NCI-H1436 (cell line): ENCODE measurements around the gene PRDM1.

Source experiments
- DNase-seq: peaks from one replicate; lab custom pipeline; 2025; lab: John Stamatoyannopoulos, UW

The PRDM1 gene

DNA sequence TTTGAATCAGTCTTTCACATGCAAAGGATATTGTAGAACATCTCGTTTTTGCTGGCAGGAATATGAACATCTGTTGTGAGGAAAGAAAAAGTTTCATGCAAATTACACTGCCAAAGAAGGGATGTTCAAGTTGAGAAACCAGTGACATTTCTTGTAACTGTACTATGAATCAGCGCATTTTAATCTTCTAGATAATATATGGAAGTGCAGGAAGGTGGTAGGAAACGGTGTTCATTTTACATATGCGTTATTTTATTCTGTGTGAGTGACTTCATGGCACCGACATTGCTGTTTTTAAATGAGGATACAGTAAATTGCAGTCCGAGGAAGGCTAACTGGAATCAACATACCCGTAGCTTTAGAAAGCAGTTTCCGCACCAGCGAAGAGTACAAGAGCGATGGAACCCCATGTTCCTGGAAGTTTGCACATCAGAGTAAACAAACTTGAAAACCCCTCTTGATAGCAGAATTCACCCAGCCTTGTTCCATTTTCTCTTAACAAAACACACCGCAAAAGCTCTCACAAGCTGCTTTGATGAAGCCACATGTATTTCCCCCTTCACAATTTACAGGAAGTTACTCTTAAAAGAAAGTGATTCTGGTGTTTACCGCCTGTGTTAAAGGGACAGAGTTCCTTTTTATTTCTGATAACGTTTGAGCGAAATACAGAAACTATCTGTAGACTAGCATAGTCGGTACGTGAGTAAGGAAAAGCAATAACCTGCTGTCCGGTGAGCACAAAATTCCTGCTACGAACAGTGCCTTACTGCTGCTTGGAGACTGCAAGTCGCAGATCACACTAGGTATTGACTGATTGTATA, 11.5 kb downstream of the PRDM1 start:
- no peak for DNase-seq

DNA sequence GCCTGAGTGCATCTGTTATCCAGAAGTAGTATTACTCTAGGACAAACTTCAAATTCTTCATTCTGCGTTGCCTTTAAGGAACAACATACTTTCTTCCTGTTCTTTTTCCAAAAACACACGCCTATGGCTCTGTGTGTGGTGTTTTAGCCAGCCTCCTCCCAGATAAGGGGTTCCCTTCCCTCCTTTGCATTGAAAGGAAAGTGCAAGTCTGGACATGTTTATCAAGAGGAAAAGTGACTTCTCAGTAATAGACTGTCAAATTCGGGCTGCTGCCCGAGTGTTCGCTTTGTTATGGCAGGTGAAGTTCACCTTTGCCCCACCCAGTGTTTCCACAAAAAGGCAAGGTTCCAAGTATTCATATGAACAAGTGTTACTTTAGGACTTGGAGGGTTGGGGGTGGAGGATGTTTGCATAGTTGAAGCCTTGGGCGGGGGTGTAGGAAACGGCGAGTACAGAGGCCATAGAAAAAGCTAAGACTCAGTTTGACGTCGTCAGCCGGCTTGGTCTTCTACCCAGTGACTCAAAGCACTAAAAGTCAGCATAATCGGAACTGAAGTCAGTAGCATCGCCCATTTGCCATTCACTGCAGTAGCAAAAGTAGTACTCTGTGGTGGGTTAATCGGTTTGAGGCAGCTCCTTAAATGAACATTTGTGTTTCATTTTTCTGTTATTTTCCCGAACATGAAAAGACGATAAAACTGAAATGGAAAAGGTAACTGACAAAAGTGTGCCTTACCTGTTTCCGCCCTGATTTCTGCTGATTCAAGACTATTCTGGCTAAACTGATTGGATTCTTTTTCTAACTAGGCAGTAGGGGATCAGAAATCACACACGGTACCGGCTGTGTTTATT, 12.5 kb downstream of the PRDM1 start:
- DNase-seq = no peak

DNA sequence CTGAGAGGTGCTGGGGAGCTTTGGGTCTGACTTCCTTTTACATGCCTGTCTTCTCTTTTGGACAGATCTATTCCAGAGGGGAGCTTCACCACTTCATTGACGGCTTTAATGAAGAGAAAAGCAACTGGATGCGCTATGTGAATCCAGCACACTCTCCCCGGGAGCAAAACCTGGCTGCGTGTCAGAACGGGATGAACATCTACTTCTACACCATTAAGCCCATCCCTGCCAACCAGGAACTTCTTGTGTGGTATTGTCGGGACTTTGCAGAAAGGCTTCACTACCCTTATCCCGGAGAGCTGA, 13.1 kb downstream of the PRDM1 start:
- no peak for DNase-seq

DNA sequence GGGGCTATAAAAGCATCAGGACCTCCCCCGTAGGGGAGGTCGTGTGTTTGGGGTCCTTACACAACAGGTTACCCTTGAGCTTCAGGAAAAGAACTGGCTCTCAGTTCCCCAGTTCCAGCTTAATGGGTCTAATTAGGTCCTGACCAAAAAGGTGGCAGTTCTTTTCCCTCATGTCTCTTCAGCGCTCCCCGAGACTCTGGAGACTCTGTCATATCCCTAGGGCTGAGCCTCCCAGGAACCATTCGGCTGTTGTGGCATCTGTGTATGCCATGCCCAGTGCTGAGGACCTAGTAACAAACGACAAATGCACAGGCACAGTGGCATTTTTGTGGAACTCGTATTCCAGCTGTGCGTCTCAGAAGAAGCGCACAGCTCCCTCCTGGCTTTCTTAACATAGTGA, 14.6 kb downstream of the PRDM1 start:
- DNase-seq = no peak

DNA sequence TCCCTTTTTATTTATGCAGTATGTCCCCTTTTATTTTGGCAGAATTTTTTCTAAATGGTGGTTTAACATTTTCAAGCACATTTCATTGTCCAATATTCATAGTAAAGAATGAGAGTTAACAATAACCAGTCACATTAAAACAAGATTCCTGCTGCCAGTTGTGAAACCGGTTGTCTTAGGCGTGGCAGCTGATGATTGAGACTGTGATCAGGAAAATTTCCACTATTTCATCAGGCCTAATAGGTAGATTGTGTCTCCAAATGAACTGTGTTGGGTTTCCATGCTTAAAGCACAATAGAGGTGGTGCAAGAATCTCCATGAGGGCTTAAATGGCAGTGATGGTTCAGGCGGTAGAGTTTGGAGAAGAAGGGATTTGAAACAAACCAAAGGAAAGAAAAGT, 15.3 kb downstream of the PRDM1 start:
- no peak for DNase-seq

DNA sequence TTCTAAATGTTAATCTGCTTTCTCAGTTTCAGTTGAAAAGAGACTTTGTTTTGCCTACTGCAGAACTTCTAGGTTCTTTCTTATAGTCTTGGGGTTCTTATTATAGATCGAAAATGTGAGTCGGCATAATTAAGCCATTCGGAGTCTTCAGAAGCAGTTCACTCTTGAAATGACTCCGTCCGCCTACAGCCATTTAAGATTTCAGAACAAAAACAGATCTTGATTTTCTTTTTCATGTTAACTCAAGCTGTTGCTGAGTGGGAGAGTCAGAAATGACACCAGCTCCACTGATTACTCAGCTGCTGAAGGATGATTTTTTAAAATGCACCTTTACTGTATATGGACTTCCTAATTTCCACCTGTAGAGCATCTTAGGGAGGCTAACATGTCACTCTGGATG, 15.9 kb downstream of the PRDM1 start:
- no peak for DNase-seq

DNA sequence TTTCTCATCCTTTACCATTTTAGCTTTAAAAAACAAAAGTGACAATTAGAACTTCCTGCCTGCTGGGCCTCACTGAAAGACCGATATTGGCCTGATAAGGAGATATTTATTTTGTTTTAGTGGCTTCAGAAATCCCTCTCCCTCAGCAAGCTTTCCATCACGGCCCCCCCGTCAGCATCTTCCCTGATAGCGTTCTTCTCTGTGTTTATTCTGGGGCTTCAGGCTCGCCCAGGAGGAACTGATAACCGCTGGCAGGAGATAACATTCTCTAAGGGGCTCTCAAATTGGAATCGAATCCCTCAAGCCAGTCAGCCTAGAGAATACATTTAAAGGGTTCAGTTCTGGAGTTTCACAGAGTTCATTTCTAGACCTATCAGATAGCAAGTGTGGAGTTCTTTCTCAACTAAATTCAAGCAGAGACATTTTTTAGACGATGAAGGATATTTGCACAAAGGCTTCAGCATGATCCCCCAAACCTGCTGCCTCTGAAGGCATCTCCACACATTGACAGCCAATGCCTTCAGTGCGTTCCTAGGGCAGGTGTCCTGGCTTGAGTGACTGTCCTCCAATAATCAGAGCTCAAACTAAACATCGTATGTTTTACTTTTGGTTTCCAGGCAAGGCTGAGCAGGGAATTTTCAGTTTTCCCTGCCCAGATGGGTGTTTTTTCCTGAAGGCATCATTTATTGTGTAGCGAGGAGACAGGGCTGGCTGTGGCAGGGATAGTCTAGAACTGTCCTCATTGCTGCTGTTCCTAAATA, 17.0 kb downstream of the PRDM1 start:
- no peak for DNase-seq

DNA sequence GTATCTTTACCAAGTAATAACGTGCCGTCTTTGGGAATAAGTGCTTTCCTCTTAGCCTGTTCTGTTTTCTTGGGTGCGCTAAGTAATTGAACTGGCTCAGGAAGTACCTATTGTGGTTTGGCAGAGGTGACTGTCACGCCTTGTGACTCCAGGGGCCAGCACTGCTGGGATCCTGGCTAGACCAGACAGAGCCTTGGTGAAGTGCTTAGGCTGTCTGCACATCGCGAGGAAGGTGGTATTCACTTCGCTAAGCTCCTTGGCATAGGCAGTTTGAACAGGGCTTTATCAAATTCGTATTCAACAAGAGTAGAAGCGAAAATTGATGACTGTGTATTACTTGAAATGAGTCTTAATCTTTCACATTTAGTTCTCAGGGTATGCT, 17.6 kb downstream of the PRDM1 start:
- DNase-seq = peak; percentile 17

DNA sequence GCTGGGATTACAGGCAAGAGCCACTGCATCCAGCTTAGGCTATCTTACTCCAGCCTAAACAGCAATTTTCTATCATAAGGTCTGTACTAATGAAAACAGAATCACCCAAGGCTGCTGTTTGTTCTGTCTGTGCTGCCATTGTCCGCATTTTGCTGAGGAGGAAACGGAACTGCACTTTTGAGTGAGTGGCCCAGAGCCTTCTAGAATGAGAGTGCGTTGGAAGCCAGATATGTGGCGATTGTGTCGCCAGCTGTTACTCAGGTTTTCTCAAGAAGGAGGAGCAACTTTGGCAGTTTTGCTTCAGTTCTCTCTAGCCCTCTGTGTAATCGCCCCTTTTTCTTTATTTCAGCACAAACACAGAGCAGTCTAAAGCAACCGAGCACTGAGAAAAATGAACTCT, 18.3 kb downstream of the PRDM1 start:
- no peak for DNase-seq

DNA sequence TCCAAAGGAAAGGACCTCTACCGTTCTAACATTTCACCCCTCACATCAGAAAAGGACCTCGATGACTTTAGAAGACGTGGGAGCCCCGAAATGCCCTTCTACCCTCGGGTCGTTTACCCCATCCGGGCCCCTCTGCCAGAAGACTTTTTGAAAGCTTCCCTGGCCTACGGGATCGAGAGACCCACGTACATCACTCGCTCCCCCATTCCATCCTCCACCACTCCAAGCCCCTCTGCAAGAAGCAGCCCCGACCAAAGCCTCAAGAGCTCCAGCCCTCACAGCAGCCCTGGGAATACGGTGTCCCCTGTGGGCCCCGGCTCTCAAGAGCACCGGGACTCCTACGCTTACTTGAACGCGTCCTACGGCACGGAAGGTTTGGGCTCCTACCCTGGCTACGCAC, 18.8 kb downstream of the PRDM1 start:
- DNase-seq = no peak

DNA sequence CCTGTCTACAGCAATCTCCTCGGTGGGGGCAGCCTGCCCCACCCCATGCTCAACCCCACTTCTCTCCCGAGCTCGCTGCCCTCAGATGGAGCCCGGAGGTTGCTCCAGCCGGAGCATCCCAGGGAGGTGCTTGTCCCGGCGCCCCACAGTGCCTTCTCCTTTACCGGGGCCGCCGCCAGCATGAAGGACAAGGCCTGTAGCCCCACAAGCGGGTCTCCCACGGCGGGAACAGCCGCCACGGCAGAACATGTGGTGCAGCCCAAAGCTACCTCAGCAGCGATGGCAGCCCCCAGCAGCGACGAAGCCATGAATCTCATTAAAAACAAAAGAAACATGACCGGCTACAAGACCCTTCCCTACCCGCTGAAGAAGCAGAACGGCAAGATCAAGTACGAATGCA, 19.4 kb downstream of the PRDM1 start:
- no peak for DNase-seq

DNA sequence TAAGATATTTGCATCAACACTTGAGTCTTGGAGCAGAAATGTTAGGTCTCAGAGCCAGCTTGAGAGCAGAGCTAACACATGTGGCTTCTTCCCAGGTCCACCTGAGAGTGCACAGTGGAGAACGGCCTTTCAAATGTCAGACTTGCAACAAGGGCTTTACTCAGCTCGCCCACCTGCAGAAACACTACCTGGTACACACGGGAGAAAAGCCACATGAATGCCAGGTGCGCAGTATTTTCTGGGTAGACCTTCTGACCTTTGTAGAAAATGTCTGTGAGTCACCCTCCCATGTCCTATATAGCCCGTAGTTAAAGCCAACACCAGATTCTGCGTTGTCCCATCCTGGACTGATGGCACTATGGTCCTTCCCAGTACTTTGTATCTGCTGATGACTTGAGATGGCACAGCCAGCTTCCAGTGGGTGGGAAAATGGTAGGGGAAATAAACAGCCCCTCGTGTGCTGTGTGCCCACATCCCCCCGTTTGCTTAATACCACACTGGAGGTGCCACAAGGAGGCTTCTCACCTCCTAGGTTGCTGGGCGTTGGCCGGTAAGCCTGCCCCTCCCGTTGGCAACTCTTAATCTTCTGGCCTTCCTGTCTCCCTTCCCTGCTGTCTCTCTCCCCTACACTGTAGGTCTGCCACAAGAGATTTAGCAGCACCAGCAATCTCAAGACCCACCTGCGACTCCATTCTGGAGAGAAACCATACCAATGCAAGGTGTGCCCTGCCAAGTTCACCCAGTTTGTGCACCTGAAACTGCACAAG, 20.3 kb downstream of the PRDM1 start:
- no peak for DNase-seq

DNA sequence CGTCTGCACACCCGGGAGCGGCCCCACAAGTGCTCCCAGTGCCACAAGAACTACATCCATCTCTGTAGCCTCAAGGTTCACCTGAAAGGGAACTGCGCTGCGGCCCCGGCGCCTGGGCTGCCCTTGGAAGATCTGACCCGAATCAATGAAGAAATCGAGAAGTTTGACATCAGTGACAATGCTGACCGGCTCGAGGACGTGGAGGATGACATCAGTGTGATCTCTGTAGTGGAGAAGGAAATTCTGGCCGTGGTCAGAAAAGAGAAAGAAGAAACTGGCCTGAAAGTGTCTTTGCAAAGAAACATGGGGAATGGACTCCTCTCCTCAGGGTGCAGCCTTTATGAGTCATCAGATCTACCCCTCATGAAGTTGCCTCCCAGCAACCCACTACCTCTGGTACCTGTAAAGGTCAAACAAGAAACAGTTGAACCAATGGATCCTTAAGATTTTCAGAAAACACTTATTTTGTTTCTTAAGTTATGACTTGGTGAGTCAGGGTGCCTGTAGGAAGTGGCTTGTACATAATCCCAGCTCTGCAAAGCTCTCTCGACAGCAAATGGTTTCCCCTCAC, 21.0 kb downstream of the PRDM1 start:
- DNase-seq = no peak

DNA sequence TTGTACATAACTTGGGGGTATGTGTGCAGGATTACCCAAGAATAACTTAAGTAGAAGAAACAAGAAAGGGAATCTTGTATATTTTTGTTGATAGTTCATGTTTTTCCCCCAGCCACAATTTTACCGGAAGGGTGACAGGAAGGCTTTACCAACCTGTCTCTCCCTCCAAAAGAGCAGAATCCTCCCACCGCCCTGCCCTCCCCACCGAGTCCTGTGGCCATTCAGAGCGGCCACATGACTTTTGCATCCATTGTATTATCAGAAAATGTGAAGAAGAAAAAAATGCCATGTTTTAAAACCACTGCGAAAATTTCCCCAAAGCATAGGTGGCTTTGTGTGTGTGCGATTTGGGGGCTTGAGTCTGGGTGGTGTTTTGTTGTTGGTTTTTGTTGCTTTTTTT, 22.0 kb downstream of the PRDM1 start:
- DNase-seq = no peak

DNA sequence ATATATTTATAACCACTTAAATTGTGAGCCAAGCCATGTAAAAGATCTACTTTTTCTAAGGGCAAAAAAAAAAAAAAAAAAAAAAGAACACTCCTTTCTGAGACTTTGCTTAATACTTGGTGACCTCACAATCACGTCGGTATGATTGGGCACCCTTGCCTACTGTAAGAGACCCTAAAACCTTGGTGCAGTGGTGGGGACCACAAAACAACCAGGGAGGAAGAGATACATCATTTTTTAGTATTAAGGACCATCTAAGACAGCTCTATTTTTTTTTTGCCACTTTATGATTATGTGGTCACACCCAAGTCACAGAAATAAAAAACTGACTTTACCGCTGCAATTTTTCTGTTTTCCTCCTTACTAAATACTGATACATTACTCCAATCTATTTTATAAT, 22.9 kb downstream of the PRDM1 start:
- DNase-seq = no peak

DNA sequence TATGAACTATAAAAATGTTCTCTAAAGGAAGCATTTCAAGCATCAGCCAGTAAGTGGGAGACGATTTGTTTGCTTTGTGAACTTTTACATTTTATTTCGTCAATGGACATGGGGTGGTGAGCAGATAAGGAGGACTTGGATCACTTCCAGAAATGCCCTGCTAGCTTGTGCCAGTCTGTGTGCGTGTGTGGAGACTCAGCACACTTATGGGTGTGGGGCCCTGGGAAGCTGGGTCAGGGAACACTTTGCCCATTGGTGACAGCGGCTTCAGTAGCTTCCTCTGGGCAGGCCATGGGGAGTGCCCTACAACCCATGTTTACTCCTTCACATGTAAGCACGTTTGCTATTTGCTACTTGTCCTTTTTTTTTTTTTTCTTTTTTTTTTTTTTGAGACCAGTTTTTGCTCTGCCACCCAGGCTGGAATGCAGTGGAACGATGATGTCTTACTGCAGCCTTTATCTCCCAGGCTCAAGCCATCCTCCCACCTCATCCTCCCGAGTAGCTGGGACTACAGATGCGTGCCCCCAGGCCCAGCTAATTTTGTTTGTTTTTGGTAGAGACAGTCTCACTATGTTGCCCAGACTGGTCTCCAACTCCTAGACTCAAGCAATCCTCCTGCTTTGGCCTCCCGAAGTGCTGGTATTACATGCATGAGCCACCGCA, 24.2 kb downstream of the PRDM1 start:
- DNase-seq = no peak

DNA sequence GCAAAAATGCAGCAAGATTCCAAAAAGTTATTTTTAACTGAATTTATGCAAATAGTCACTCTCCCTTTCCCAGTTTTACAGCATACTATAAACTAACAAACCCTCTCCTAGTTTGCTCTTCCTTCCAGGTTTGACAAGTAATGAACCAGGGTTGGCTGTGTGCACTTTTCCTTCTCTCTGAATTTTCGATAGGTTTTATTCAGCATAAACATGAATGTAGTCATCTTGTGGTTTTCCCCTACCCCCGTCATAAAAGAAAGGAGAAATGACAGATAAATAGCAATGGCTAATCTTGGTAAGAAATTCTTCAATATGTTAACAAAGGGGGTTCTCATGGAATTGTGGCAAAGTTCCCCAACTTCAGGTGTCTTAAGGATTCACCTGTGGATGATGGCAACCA, 26.3 kb downstream of the PRDM1 start:
- no peak for DNase-seq

DNA sequence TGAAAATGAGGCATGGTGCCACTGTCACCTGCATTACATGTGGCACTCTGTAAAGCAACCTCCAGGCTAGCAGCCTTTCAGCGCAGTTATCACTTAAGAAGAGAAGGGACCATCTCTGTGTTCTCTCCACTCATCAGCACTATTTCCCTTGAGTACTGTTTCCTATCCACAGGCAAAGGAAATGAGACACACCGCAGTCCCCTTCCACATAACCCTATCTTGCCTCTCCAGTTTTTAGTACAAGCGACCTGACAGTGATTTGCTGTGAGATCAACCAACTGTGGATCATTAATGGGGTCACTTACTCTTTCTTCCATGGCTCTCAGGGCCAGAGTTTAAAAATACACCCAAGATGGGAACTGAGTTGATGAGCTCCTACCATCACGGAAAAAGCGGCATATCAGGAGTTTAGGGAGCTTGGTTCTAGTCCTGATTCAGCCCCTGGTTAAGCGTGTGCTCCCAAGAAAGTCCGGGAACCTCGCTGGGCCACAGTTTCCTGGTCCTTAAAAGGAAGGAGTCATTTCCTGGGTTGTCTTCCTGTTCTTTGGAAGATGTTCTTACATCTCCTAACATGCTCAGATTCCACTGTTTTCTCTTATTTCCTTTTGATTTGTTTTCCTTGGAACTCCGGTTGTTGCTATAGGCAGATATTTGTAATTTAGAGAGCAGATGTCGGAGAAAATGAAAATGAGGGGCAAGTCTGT, 27.3 kb downstream of the PRDM1 start:
- DNase-seq = no peak

DNA sequence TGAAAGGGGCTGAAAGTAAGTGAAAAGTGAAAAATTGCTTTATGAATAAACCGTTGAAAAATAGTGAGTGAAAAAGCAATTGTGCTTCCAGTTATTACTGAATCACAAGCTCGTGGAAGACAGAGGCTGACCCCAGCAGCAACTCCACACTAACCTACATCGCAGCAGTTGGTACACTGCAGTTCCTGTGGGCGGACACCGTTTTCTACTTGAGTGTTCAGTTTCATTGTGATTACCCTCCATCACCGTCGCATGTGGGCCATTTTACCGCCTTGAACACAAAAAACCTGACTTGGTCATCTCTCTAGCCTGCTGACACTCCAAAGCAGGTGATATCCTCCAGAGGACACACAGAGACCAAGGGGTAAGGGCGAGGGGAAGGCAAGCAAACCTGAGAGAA, 28.4 kb downstream of the PRDM1 start:
- DNase-seq = no peak

DNA sequence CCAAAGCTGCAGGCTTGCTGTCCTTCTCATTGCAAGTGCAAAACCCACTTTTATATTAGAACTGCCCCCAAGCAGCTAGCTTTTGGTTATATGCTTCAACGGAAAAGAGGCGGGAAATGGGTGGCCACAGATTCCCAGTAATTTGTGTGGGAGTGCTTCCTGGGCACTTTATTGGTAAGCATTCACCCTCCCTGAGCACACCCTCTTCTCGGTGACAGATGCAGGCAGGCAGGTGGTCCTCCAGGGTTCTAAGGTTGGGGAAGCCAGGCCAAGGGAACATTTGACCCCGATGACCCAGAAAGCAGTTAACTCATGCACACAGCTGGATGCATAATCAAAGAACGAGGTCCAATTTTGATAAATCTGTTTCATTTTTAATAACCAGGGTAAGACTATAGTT, 29.1 kb downstream of the PRDM1 start:
- no peak for DNase-seq
